Measurements from ENCODE around the gene NPB. TPM values are rescaled to one million over a fixed set of nuclear protein-coding genes. Genes with fewer than 3 reads are reported as not detected.

Gene NPB
- polyA plus RNA-seq, 12 donors: 0.14 to 0.81 (median 0.49) TPM; not detected in 2

DNA sequence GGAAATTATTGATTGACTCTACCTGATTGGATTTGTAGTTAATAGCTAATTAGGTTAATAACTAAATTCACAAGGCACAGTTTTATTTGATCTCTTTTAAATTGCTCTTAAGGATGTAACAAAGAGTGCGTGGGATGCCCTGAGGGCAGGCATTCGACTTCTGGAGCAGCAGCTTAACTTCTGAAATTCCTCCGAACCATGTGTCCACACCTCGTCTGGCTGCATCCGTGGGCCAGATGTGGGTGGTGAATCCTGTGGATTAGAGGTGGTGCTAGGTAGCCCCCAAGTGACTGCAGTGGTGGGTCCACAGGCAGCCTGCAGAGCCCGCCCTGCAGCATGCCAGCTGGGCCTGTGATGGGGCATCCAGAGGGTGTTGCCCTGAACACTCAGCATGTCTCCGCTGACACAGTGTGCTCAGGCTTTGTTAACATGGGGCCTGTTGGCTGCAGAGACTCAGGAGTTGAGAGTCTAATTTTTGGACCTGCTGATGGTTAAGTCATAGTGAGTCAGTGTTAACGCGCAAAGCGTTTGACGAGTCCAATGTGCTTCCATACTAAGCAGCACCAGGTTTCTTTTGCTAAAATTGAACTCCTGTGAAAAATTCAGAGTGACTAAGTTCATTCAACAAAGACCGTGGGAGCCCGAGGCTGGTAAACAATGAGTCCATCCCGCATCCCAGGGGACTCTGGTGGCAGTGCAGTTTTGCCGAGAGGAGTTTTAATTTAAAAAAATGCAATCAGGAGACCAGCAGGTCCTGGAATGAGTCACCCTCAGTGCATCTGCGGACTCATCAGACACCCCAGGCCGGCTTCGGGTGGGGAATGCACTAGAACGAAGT is 3.8 kb upstream of the NPB start:
- DNase-seq: no peak

DNA sequence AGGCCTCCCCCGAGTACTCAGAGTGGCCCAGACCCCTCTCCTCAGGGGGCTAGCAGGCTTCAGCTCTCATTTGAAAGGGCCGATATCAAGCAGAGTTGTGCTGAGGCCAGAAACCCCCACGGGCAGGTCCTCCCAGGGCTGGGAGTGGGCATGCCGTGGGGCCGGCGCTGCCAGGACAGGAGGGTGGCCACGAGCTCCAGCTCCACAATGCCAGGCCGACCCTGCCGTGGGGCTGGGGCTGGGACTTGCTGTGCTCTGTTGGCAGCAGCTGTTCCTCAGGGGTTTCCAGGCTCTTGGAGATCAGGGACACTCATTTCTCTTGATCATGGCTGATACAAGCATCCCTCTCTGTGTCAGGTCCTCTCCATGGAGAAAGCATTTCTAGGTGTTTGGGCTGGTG is 3.2 kb upstream of the NPB start:
- no peak for DNase-seq

DNA sequence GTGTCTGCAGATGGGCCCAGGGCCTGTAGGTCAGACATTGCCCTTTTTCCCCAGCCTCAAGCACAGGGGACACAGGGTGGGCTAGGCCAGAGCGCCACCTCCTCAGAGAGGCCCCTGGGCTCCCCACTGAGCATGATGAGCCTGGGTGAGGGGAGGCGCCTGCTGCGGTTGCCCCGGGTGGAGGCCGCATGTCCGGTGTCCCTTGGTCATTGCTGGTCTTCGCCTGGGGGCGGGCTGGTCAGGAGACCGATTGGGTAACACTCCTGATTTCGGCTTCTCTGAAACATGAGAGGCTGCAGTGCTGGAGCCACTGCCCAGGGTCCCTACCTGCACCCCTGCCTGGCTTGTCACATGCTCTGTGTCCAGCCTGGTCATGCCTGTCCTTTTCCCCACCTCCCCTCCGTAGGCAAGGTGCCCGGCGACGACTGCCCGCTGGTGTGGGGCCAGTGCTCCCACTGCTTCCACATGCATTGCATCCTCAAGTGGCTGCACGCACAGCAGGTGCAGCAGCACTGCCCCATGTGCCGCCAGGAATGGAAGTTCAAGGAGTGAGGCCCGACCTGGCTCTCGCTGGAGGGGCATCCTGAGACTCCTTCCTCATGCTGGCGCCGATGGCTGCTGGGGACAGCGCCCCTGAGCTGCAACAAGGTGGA is 2.4 kb upstream of the NPB start:
- no peak for DNase-seq

DNA sequence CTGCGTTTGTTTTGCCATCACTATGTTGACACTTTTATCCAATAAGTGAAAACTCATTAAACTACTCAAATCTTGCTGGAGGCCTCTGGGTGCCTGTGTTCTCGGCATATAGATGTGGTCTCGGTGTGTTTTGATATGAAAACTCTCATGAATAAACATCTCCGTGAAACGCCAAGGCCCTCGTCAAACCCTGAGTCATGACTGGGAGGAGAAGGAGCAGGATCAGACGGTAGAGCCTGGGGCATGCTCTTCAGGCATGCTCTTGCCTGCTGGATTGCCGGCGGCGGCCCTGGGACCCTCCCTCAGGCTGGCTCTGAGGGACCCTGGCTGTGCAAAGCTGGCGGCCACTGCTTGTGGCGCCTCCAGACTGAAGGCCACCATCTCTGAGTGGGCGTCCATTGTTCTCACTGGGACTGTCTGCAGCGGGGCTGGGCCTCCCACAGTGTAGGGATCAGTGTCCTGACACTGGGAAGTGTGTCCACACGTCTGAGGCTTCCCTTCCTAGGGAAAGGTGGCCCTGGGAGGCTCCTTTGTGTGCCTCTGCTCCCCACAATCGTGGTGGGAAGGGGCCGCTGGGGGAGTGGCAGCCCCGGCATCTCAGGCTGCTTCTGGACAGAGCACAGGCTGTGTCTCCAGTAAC is 1.7 kb upstream of the NPB start:
- DNase-seq: no peak

DNA sequence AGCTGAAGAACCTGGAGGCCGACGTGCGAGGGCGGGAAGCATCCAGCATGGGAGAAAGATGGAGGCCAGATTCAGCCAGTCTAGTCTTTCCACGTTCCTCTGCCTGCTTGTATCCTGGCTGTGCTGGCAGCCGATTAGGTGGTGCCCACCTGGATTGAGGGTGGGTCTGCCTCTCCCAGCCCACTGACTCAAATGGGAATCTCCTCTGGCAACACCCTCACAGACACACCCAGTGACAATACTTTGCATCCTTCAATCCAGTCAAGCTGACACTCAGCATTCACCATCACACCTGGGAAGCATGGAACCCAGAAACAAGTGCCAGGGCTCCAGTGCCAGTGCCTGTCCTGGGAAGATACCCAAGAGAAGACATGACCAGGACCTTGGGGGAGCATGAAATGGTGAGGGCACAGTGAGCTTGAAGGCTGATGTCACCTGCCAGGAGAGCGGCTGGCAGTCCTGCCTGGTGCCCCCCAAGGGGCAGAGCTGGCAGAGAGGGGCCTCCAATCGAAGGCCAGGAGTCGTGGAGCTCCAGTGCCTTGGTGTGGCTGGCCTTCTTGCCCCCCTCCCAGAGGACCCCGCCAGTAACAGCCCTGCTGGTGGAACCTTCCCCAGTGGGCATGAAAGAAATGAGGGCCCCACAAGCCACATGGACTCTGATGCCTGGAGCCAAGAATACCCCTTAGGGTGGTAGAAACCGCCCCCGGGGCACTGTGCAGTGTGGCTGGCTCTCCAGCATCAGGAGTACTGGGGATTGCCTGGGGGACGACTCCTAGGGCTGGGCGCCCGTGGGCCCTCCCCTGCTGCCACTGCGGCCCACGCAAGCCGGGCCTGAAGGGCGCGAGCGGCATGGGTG is 643 bp upstream of the NPB start:
- no peak for DNase-seq

DNA sequence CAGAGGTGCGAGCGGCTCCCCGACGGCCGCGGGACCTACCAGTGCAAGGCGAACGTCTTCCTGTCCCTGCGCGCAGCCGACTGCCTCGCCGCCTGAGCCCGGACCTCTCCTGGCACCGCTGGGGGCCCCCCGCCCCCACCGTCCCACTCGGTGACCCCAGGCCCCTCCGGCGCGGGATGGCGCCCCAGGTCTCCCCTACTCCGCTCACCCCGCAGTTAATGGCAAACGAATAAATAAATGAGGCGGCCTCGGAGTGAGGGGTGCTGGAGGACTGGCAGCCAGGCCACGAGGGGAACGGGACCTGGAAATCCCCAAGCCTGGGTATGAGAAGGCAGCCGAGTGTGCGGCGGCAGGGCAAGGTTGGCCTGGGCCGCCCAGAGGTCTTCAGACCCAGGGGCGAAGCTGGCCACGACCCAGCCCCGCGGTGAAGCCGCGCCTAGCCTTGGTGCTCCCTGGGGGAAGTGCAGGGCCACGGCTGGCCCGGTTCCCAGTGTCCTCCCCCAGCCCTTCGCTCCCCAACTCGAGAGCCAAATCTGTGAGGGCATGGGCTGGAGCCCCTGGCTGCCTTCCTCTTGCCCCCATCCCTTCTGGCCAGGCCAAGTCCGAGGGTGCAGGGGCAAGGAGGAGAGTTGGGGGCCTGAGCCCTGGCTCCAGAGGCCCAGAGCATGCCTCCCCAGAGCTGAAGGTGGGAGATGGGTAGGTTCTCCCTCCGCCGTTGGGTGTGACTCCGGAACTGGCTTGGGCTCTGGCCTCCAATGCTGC is 796 bp downstream of the NPB start:
- no peak for DNase-seq

DNA sequence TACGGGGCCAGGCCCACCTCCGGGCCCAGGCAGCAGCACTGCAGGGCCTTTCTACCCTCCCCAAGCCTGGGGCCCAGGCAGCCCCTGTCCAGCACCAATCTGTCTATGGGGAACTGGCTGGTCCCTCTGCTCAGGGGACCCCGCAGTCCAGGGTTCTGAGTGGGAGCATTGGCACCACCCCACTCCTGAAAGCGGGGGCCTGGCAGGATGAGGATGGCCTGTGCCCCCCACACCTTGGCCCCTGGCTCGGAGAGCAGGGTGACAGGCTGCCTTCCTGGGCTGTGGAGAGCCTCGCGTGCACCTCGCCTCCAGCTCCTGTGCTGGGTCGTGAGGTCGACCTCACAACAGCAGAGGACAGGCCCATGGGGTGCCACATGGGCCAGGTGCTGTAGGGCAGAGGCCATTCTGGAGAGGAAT is 1.4 kb downstream of the NPB start:
- no peak for DNase-seq

DNA sequence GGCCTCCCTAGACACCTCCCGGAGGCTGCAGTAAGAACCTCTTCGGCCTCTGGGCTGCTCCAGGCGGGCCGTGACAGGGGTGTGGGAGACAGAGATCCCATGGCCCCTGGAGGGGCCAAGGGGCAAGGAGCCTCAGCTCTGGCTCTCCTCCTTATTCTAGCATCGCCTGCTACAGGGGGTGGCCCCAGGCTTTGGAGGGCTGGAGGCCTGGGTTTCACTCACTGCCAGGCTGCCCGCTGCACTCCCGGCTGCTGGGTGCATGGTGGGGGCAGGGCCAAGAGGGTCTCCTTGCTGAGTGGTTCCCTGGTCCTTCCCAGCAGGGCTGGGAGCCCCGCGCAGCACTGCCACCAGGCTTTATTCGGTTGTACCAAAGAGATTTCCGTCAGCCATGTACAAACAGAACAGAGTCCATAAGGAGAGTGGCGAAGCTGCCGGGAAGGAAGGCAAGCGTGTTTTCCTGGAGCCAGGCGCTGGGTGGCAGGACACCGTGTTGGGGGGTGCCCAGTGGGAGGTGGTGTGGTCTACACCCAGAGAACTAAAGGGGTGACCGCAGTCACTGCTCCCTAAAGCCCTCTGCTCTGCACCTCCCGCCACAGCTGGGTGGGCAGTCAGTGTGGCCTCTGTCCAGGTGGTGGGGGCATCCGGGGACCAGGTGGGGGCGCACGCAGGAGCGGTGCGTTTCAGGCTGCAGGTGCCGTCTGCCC is 2.0 kb downstream of the NPB start:
- DNase-seq: no peak

DNA sequence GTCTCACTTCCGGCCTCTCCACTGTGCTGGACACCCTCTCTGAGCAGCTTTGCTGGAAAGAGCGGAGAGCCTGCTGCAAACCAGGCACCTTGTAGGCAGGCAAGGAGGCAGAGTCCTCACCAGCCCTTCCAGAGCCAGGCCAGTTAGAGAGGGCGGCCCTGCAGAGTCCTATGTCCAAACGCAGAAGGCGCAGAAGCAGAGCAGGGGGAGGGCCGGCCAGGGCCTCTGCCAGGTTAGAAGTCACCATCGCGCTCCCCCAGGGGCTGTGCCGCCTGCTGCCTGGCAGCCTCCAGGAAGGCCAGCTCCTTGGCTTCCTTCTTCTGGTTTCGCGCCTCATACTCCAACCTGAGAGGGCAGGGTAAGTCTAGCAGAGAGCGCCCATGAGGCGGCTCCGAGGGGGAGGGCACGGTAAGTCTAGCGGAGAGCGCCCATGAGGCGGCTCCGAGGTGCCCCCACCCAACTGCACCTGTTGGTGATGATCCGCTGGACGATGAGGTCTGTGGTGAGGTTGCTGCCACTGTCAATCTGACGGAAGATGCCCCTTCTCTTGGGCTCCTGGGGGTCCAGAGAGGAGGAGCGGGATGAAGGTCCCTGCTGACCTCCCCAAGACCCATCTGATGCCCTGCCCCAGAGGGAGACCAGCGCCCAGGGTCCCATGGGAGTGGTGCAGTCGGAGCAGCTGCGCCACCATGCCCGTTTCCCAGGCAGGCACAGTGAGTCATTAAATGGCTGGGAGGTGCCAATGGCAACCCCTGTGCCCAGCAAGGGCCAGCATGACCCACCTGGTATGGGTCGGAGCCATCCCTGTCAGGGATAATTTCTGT is 2.8 kb downstream of the NPB start:
- DNase-seq: no peak

DNA sequence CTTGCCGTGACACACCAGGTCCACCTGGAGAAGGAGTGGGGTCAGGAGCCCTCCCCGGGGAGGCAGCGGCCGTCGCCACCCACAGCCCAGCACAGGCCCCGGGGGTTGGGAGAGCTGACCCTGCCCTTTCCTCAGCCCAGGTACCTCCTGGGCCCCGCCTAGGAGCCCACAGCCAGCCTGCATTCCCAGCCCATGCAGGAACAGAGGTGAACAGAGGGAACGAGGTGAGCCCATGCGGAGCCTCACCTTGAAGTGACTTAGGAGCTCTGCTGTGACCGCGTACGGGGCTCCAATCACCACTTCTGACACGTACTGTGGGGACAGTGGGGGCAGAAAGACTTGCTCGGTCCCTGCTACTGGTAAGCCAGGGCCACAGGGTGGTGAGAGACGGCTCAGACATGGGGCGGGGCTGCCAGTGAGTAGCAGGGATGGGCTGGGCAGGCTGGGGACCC is 3.4 kb downstream of the NPB start:
- DNase-seq: no peak

DNA sequence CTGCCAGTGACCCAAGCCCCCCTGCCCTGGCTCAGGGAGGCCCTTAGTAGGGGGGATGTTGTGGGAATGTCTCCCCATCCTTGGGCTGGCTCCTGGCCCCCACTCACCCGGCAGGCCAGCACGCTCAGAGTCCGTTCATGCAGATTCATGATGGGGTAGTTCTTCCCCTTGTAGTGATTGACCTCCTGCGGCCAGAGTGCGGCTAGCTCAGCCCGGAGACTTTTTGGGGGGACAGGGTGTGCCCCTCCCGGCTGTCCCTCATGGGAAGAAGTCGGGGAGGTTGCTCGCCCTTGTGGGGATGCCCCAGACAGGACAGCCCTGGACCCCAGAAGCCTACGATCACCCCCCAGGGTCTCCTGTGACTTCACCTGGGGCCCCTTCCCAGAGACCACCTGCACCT is 4.0 kb downstream of the NPB start:
- DNase-seq: no peak

DNA sequence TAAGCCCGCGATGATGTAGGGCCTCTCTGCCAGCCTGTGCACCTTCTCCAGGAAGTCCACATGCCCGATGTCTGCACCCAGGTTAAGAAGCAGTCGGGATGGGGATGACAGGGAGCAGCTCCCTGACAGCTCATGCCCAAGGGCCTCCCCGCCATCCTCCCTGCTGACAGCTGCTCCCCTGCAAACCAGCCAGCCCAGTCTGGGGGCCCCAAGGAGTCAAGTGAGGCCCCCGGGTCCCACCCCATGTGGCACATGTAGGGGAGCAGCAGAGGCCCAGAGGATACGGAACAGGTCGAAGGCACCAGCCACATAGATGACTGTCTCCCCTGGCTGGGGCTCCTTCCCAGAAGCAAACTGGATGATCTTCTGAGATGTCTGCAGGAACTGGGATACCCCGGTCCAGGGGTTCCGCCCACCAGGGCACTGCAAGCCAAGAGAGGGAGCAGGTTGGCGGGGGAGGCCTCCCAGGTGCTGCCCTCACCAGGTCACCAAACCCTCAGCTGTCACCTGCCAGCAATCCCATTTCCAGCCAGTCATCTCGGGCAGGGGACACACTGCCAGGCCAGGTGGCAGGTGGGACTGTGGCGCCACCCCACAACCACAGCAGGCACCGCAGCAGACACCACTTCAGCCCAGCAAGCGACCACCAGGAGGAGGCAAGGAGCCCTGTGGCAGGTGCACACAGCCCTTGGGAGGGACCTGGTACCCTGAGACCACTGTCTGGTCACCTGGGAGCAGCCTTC is 4.6 kb downstream of the NPB start:
- DNase-seq: no peak

DNA sequence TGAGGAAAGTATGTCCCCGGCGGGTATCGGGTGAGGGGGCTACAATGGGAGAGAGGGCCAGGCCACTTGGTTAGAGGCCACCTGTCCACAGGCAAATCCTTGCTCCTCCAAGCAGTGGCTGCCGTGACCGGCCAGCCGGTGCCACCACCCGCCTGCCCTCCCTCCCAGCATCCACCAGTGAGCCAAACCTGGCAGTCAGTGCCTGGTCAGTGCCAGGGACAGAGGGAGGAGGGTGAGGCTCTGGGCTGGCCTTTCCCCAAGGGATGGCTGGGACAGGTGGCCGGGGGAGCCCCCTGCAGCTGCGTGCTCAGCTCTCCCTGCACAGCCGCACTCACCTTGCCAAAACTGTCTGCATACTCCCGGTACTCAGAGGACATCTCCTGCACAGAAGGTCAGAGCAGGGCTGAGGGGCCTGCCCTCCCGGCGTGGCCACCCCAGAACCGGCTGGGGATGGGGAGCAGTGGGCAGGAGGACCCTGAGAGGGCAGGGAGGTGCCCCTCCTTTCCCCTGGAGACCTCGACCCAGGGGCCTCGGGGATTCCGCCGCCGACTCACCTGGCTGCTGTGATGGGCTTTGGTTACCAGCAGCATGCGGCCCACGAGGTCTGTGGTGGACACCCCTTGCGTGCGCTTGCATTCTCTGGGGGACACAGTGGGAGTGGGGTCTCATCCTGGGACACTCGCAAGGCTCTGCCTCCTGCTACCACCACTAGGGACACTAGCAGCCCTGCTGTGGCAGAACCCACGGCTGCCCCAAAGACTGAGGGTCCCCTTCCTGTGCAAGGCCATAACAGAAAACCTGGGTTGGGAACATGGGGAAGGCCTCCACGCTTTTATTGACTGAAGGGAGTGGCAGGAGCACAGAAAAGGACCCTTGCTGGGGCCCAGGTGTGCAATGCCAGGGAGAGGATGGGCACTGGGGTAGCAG is 5.4 kb downstream of the NPB start:
- no peak for DNase-seq

DNA sequence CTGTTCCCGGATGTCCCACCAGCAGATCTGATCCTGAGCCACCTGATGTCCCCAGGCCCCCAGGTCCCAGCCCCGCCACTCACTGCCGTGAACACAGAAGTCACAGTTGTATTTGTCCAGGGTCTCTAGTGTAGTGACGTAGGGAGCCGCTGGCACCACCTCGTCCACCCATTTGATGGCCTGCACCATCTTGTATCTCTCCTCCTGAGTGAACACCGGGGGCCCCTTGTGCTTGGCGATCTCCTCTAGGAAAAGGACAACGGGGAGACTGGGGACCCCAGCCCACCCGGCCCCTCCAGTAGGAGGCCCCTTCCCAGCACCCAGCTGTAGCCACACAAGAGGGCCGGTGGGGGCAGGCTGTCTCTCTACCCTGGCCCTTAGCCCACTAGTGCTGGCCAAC is 6.8 kb downstream of the NPB start:
- DNase-seq: no peak

DNA sequence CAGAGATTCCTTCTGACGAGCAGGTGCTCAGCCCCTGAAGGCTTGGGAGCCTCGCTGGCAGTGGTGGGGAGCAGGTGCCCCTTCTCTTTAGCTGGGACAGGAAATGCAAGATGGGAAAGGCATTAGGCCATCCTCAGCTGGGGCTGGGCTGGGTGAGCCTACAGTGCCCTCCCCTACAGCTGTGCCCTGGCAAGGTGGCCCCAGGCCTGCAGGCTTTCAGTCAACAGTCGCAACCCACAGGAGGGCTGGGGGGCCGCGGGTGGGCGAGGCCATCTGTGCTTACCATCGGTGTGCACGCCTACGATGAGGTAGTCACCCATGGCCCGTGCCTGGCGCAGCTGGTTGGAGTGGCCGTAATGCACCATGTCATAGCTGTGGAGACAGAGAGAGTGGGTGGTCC is 7.2 kb downstream of the NPB start:
- no peak for DNase-seq

DNA sequence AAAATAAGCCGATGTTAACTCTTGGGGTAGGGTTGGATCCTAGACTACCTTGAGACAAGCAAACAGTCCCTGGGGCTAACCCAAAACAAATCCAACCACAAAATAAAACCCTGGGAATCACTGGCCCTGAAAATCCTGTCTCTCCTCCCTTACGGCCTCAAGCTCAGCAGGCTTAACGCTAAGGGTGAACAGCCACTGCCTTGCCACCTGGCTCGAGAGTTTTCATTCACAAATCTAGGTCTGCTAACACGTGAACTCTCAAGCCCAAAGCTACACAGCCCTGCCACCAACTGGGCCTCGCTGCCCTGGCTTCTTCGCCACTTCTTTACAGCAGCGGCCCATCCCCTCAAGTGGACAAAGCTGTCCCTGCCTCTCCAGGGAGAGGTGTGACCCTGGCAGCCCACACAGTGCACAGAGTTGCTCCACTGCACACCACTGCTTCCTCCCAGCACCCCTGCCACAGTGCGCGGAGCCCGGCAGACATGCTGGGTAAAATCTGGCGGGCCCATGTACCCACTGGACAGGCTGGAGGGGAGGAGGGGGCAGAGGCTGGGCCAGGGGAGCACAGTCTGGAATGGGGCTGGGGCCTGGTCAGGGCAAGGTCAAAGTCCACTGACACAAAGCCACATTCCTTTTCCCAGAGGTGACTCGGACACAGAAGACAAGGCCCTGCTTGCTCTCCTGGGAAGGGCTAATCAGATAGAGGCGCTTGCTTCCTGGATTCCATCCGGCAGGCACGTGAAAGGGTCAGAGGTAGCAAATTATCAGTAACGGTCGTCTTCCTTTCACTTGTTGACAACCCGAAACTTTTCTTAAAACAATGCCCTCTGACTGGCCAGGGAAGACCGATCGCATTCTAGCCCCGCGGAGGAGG is 8.2 kb downstream of the NPB start:
- no peak for DNase-seq

DNA sequence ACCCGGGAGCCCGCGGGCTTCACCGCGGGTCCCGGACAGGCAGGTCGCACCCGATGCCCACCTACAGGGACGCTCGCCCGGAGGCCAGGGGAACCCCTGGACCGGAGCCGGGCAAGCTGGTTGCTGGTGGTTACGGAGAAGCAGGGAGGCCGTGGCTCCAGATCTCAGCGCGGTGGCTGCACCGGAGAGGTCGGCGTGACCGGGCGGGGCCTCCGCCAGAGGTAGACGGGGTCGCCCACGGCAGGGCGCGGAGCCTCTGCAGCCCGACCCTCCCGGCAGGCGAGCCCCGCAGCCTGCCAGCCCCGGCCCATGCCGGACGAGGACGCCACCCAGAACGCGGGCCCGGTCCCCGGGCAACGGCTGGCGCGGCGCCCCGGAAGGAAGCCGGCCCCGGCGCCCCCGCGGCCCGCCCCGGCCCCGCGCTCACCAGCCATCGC is 8.8 kb downstream of the NPB start:
- DNase-seq: no peak
